ENCODE measurements around the gene HAO1. TPM values are rescaled to one million over a fixed set of nuclear protein-coding genes. Genes with fewer than 3 reads are reported as not detected.

The HAO1 gene
- total and polyA plus RNA-seq, 2 donors (not counting 3 experiments of a cell fraction or from before 2014, with no cell fraction given) = not detected

GRCh38 chr20:7974785-7975435 is 34.7 kb upstream of the HAO1 start:
- H4K20me1 ChIP-seq (replicated peaks; ENCODE audit: control insufficient read depth, extremely low read depth, insufficient read depth, low read length) = no peaks in the 10 kb centered on the region
- no peaks in the 10 kb centered on the region for H3K79me2 ChIP-seq (ENCODE audit: control insufficient read depth, insufficient read depth, low read length)
- no peaks in the 10 kb centered on the region for H3K4me1 ChIP-seq (ENCODE audit: control insufficient read depth, extremely low read depth, insufficient read depth, low read length)
- no TSS peak for BruUV-seq (replicated peaks)
- H3K4me2 ChIP-seq (ENCODE audit: insufficient read depth, low read length) = no peak overlapping the region
- H3K9ac ChIP-seq (replicated peaks; ENCODE audit: extremely low read depth, insufficient read depth, low read length) = no peak overlapping the region
- H3K36me3 ChIP-seq (ENCODE audit: control insufficient read depth in 2 of 2, extremely low read depth in 1 of 2, insufficient read depth in 2 of 2, low read length in 2 of 2) = no peaks in the 10 kb centered on the region
- no peak overlapping the region for H3K4me3 ChIP-seq (replicated peaks in 1 of 3; ENCODE audit: insufficient read depth in 1 of 3, low read depth in 1 of 3, low read length in 3 of 3)
- H3K27ac ChIP-seq (ENCODE audit: insufficient read depth, low read depth, low read length) = no peak overlapping the region
- CTCF ChIA-PET = interaction anchor here (0.8 to 3.1 kb wide), 4 partner anchors 9 to 748 kb away, joined by 3 to 11 read pairs (median 4); no protein-coding TSS in a partner anchor
- H2AFZ ChIP-seq (ENCODE audit: low read depth, low read length) = no peak overlapping the region
- peaks cover 0 to 4% of the 10 kb centered on the region in 2 experiments for H3K27me3 ChIP-seq (ENCODE audit: control insufficient read depth in 2 of 2, insufficient read depth in 2 of 2, low read length in 2 of 2)
- intact Hi-C loops (cut with micrococcal nuclease) (no loop called here), dilution Hi-C loops (cut with MboI; ENCODE audit: extremely low pct_ligation_motif_present, low sequenced_read_pairs) (no loop called here)
- no peak for TF ChIP-seq MYC (IDR thresholded peaks at IDR 0.05; ENCODE audit: low read depth, low read length)
- TF ChIP-seq GATA2 (IDR thresholded peaks at IDR 0.05; ENCODE audit: insufficient read depth, insufficient read length, low read depth, low read length) = no peak
- no peak for TF ChIP-seq EZH2 (IDR thresholded peaks at IDR 0.05; ENCODE audit: borderline replicate concordance, low read depth, low read length, severe bottlenecking)
- TF ChIP-seq FOS (IDR thresholded peaks at IDR 0.05; ENCODE audit: borderline replicate concordance, insufficient read depth, low read length) = no peak
- TF ChIP-seq MAX (IDR thresholded peaks at IDR 0.05; ENCODE audit: insufficient read depth, insufficient read length) = no peak
- TF ChIP-seq POLR2A (IDR thresholded peaks at IDR 0.05; ENCODE audit: low read depth, low read length) = no peak
- no peak for TF ChIP-seq CTCF (IDR thresholded peaks at IDR 0.05; ENCODE audit: extremely low read depth in 1 of 2, insufficient read depth in 1 of 2, low read depth in 1 of 2, low read length in 2 of 2)
- no peak for TF ChIP-seq JUN (IDR thresholded peaks at IDR 0.05; ENCODE audit: borderline replicate concordance, insufficient read depth, insufficient read length, low read depth)
- TF ChIP-seq POLR2AphosphoS5 (IDR thresholded peaks at IDR 0.05; ENCODE audit: insufficient read depth, low read depth, low read length) = no peak
- no peak for FAIRE-seq
- no peak for DNase-seq (ENCODE audit: low read depth, low spot score)
- no peaks in the 10 kb centered on the region for H3K9me1 ChIP-seq (replicated peaks; ENCODE audit: control insufficient read depth, extremely low read depth, insufficient read depth, low read length)
- POLR2A ChIA-PET = no interaction called here
- no peaks in the 10 kb centered on the region for H3K9me3 ChIP-seq (replicated peaks; ENCODE audit: control insufficient read depth, insufficient read depth, low read length)

Data from endothelial cell of umbilical vein (primary cell).